Occipital lobe (tissue), 2 donors: ENCODE data around the gene CANX. TPM values are rescaled to one million over a fixed set of nuclear protein-coding genes. Genes with fewer than 3 reads are reported as not detected.

Experiments
- DNase-seq: peaks from one replicate; lab custom pipeline; 2025; lab: John Stamatoyannopoulos, UW
- total RNA-seq: library from RNA; depleted of rRNA; stranded (reverse); fragments of >200 nt; gene quantifications from one replicate; pipeline ENCODE4 v1.2.3, GENCODE V29; 2014

CANX gene
- total RNA-seq, 1 donor from 2014 or later: 352 TPM

- no peak for DNase-seq
Observed at GRCh38 chr5:179755022-179755421, 56.3 kb downstream of the CANX start.

GRCh38 chr5:179758955-179759354 lies 60.2 kb downstream of the CANX start:
- DNase-seq: no peak

GRCh38 chr5:179759581-179760551 lies 61.1 kb downstream of the CANX start:
- DNase-seq: no peak

- peak; percentile 22 for DNase-seq
Observed at GRCh38 chr5:179762079-179762780, 63.5 kb downstream of the CANX start.

- DNase-seq: no peak
Observed at GRCh38 chr5:179762781-179763176, 64.0 kb downstream of the CANX start.

- peak; percentile 9 for DNase-seq
Observed at GRCh38 chr5:179763215-179763945, 64.6 kb downstream of the CANX start.

- no peak for DNase-seq
Observed at GRCh38 chr5:179764056-179764455, 65.3 kb downstream of the CANX start.

GRCh38 chr5:179765400-179765799 lies 66.6 kb downstream of the CANX start:
- DNase-seq: peak; percentile 29

GRCh38 chr5:179766021-179766725 lies 67.4 kb downstream of the CANX start:
- DNase-seq: peak; percentile 10

- no peak for DNase-seq
Observed at GRCh38 chr5:179766726-179767455, 68.1 kb downstream of the CANX start.

GRCh38 chr5:179767496-179768100 lies 68.8 kb downstream of the CANX start:
- DNase-seq: no peak

GRCh38 chr5:179768326-179769085 lies 69.7 kb downstream of the CANX start:
- no peak for DNase-seq

GRCh38 chr5:179769271-179769670 lies 70.5 kb downstream of the CANX start:
- no peak for DNase-seq

- DNase-seq: no peak
Observed at GRCh38 chr5:179769796-179770195, 71.0 kb downstream of the CANX start.

GRCh38 chr5:179771311-179771895 lies 72.6 kb downstream of the CANX start:
- no peak for DNase-seq

GRCh38 chr5:179772351-179772750 lies 73.6 kb downstream of the CANX start:
- no peak for DNase-seq

GRCh38 chr5:179773686-179774040 lies 74.9 kb downstream of the CANX start:
- no peak for DNase-seq

GRCh38 chr5:179774442-179774841 lies 75.7 kb downstream of the CANX start:
- DNase-seq: no peak

GRCh38 chr5:179776411-179776938 lies 77.7 kb downstream of the CANX start:
- DNase-seq: no peak
